MM.1S (cell line): ENCODE results near the gene KIAA0513.

ENCODE experiments used
- CTCF ChIP-seq: fragments of 300-600 bp; sonication (generic); IDR thresholded peaks from 2 replicates; pipeline ENCODE4 v1.5.1; 2016; ENCODE audit warnings: antibody characterized with exemption, low read length, mixed read lengths
- EZH2phosphoT487 ChIP-seq: fragments of 300-600 bp; sonication (generic); IDR thresholded peaks from 2 replicates; pipeline ENCODE4 v1.6.1; 2018; ENCODE audit warnings: antibody characterized with exemption, low read length

GRCh38 chr16:85081038-85081437 lies 53.4 kb downstream of the KIAA0513 start:
- TF ChIP-seq CTCF (no peak), EZH2phosphoT487 (no peak)
